H1 (cell line): ENCODE results near the gene SH3PXD2B. TPM values are rescaled to one million over a fixed set of nuclear protein-coding genes. Genes with fewer than 3 reads are reported as not detected.

Source experiments
- CTCF ChIA-PET: fragments of 300-600 bp; sonication (Branson Sonifier 250); formaldehyde crosslinking; loops from one replicate; lab custom pipeline; 2021; ENCODE audit not compliant: partially characterized antibody; lab: Charles Lee
- POLR2A ChIA-PET: fragments of 300-600 bp; sonication (Branson Sonifier 250); formaldehyde crosslinking; loops from one replicate; lab custom pipeline; 2021; ENCODE audit warnings: inconsistent platforms; ENCODE audit not compliant: partially characterized antibody; lab: Charles Lee
- DNase-seq, 2 experiments: peaks; one replicate each; pipeline versions ENCODE4 v3.0.0 to v3.0.0-alpha.2; 2010 to 2022; ENCODE audit warnings: low spot score in 2 of 2, low read depth in 1 of 2, mixed read lengths in 1 of 2
- FAIRE-seq: peaks from 2 replicates; lab custom pipeline; 2011; peaks lifted over from hg19 to GRCh38; lab: Jason Lieb, UNC
- H2AFZ ChIP-seq: 2 replicates; pipeline ENCODE4 v1.8.1; 2012; ENCODE audit warnings: low read length, inconsistent platforms
- H2AK5ac ChIP-seq: 2 replicates; pipeline ENCODE4 v1.6.1; 2013; ENCODE audit warnings: low read depth, low read length
- H2BK120ac ChIP-seq: replicated peaks from 2 replicates; pipeline ENCODE3; 2013; ENCODE audit warnings: low read depth, low read length, inconsistent platforms
- H2BK12ac ChIP-seq: 2 replicates; pipeline ENCODE4 v1.6.1; 2013; ENCODE audit warnings: low read depth, low read length
- H2BK15ac ChIP-seq: 2 replicates; pipeline ENCODE4 v1.6.1; 2013; ENCODE audit warnings: low read length
- H2BK20ac ChIP-seq: 2 replicates; pipeline ENCODE4 v1.6.1; 2013; ENCODE audit warnings: low read length
- H2BK5ac ChIP-seq: 2 replicates; pipeline ENCODE4 v1.6.1; 2013; ENCODE audit warnings: low read depth, low read length
- H3K14ac ChIP-seq: 2 replicates; pipeline ENCODE4 v1.6.1; 2013; ENCODE audit warnings: inconsistent platforms; ENCODE audit not compliant: insufficient read length
- H3K18ac ChIP-seq: 2 replicates; pipeline ENCODE4 v1.6.1; 2013; ENCODE audit warnings: low read length; ENCODE audit errors: extremely low read depth
- H3K23ac ChIP-seq: 2 replicates; pipeline ENCODE4 v1.6.1; 2013; ENCODE audit warnings: inconsistent platforms; ENCODE audit not compliant: insufficient read length
- H3K23me2 ChIP-seq: 2 replicates; pipeline ENCODE4 v1.6.1; 2013; ENCODE audit warnings: low read depth, low read length
- H3K27ac ChIP-seq: 2 replicates; pipeline ENCODE4 v1.6.1; 2011; ENCODE audit warnings: low read depth, low read length, inconsistent platforms
- H3K27me3 ChIP-seq, 4 experiments: replicated peaks in 1 of 4; 1 replicate in 1 of 4; 2 replicates in 3 of 4; pipeline versions ENCODE4 v1.6.1 to v1.8.1; 2011 to 2013; ENCODE audit warnings: low read length in 3 of 4, mild to moderate bottlenecking in 3 of 4, inconsistent platforms in 2 of 4, mixed read lengths in 2 of 4, moderate library complexity in 1 of 4; ENCODE audit not compliant: control insufficient read depth in 3 of 4, insufficient read depth in 3 of 4; ENCODE audit errors: extremely low read depth in 1 of 4
- H3K36me3 ChIP-seq, 4 experiments: 2 replicates each; pipeline versions ENCODE4 v1.6.1 to v1.8.1; 2011 to 2013; ENCODE audit warnings: mild to moderate bottlenecking in 4 of 4, low read length in 3 of 4, moderate library complexity in 2 of 4, control low read depth in 1 of 4, inconsistent platforms in 1 of 4; ENCODE audit not compliant: insufficient read depth in 4 of 4, control insufficient read depth in 2 of 4
- H3K4ac ChIP-seq: replicated peaks from 2 replicates; pipeline ENCODE3; 2013; ENCODE audit warnings: low read length, low read depth, mixed read lengths, inconsistent platforms; ENCODE audit not compliant: insufficient read length
- H3K4me1 ChIP-seq, 4 experiments: replicated peaks in 1 of 4; 1 replicate in 1 of 4; 2 replicates in 3 of 4; pipeline versions ENCODE4 v1.6.1 to v1.8.1; 2011 to 2013; ENCODE audit warnings: low read length in 3 of 4, inconsistent platforms in 2 of 4, mixed read lengths in 1 of 4; ENCODE audit not compliant: insufficient read depth in 4 of 4, control insufficient read depth in 3 of 4
- H3K4me2 ChIP-seq, 2 experiments: 2 replicates each; pipeline versions ENCODE4 v1.6.1 to v1.8.1; 2011 to 2013; ENCODE audit warnings: low read depth in 2 of 2, low read length in 2 of 2, control low read depth in 1 of 2, inconsistent platforms in 1 of 2, mild to moderate bottlenecking in 1 of 2; ENCODE audit not compliant: insufficient read depth in 1 of 2
- H3K4me3 ChIP-seq, 4 experiments: fragments of 200-600, 300-600 bp in 1 of 4; sonication (generic), shearing (Covaris generic), sonication (Bioruptor Twin) in 1 of 4; 2 replicates each; pipeline versions ENCODE4 v1.5.1 to v1.8.1; 2011 to 2016; ENCODE audit warnings: low read length in 4 of 4, low read depth in 3 of 4, control low read depth in 2 of 4, inconsistent platforms in 2 of 4, mild to moderate bottlenecking in 2 of 4, mixed read lengths in 1 of 4, moderate library complexity in 1 of 4; ENCODE audit not compliant: insufficient read depth in 2 of 4; ENCODE audit errors: extremely low read depth in 1 of 4
- H3K56ac ChIP-seq: replicated peaks from 2 replicates; pipeline ENCODE3; 2013; ENCODE audit warnings: low read depth, mild to moderate bottlenecking, mixed read lengths, low read length, inconsistent platforms; ENCODE audit not compliant: insufficient read length
- H3K79me1 ChIP-seq: 2 replicates; pipeline ENCODE4 v1.6.1; 2013; ENCODE audit warnings: low read depth, low read length, control low read depth
- H3K79me2 ChIP-seq, 2 experiments: 2 replicates each; pipeline versions ENCODE4 v1.6.1 to v1.8.1; 2012 to 2013; ENCODE audit warnings: low read length in 2 of 2, mild to moderate bottlenecking in 2 of 2, inconsistent platforms in 1 of 2; ENCODE audit not compliant: insufficient read depth in 2 of 2, control insufficient read depth in 1 of 2
- H3K9ac ChIP-seq, 4 experiments: replicated peaks in 1 of 4; 1 replicate in 1 of 4; 2 replicates in 3 of 4; pipeline versions ENCODE4 v1.6.1 to v1.8.1; 2011 to 2013; ENCODE audit warnings: low read depth in 3 of 4, low read length in 3 of 4, control low read depth in 2 of 4, mild to moderate bottlenecking in 2 of 4, moderate library complexity in 2 of 4, inconsistent platforms in 1 of 4; ENCODE audit errors: extremely low read depth in 1 of 4
- H3K9me3 ChIP-seq, 2 experiments: 2 replicates each; pipeline versions ENCODE4 v1.6.1 to v1.8.1; 2012 to 2013; ENCODE audit warnings: mild to moderate bottlenecking in 2 of 2, moderate library complexity in 2 of 2, control low read depth in 1 of 2, inconsistent platforms in 1 of 2, low read depth in 1 of 2, low read length in 1 of 2, mixed read lengths in 1 of 2; ENCODE audit not compliant: insufficient read depth in 2 of 2
- H4K20me1 ChIP-seq, 2 experiments: replicated peaks in 1 of 2; 2 replicates each; pipeline versions ENCODE3 to v1.8.1; 2011 to 2013; ENCODE audit warnings: inconsistent platforms in 2 of 2, low read length in 2 of 2, mild to moderate bottlenecking in 1 of 2; ENCODE audit not compliant: insufficient read depth in 2 of 2, control insufficient read depth in 1 of 2
- H4K5ac ChIP-seq: 2 replicates; pipeline ENCODE4 v1.6.1; 2013; ENCODE audit warnings: low read length, low read depth, mixed read lengths, inconsistent platforms; ENCODE audit not compliant: insufficient read length
- H4K8ac ChIP-seq: 2 replicates; pipeline ENCODE4 v1.8.0; 2013; ENCODE audit warnings: mild to moderate bottlenecking, moderate library complexity, low read length, inconsistent platforms; ENCODE audit not compliant: insufficient read depth; ENCODE audit errors: extremely low read depth
- H4K91ac ChIP-seq: replicated peaks from 2 replicates; pipeline ENCODE3; 2013; ENCODE audit warnings: low read length, mixed read lengths, inconsistent platforms; ENCODE audit not compliant: insufficient read length
- FOSL1 ChIP-seq: IDR thresholded peaks from 2 replicates; pipeline ENCODE4 v1.6.1; 2011; ENCODE audit warnings: mild to moderate bottlenecking, low read depth, low read length, moderate library complexity; ENCODE audit not compliant: insufficient read depth
- NRF1 ChIP-seq: IDR thresholded peaks from 2 replicates; pipeline ENCODE4 v1.6.1; 2011; ENCODE audit warnings: mild to moderate bottlenecking, low read depth, low read length, improper control_type of control experiment
- POLR2A ChIP-seq, 2 experiments: IDR thresholded peaks; 1 replicate in 1 of 2; 2 replicates in 1 of 2; pipeline ENCODE4 v1.6.1; 2011; ENCODE audit warnings: low read depth in 2 of 2, low read length in 2 of 2, mild to moderate bottlenecking in 2 of 2; ENCODE audit errors: control extremely low read depth in 1 of 2
- RBBP5 ChIP-seq: IDR thresholded peaks from 2 replicates; pipeline ENCODE4 v1.7.1; 2012; ENCODE audit warnings: low read depth, mild to moderate bottlenecking, inconsistent platforms, low read length, moderate library complexity, borderline replicate concordance
- SAP30 ChIP-seq: fragments of 300-600 bp; sonication (generic); IDR thresholded peaks from 2 replicates; pipeline ENCODE4 v1.7.1; 2012; ENCODE audit warnings: low read length, moderate library complexity, mild to moderate bottlenecking, inconsistent platforms; ENCODE audit not compliant: insufficient read depth, insufficient replicate concordance
- SUZ12 ChIP-seq: fragments of 200-600 bp; sonication (generic); IDR thresholded peaks from 2 replicates; pipeline ENCODE4 v1.6.1; 2012; ENCODE audit warnings: mild to moderate bottlenecking, inconsistent platforms, low read length, moderate library complexity, mixed read lengths
- WGBS, 2 experiments: shearing (Covaris generic) in 1 of 2; methylation state at CpG; one replicate each; pipeline versions ENCODE4 v1.1.6 to v1.1.7; 2013 to 2015; ENCODE audit warnings: low lambda C conversion rate in 2 of 2, mixed read lengths in 2 of 2, inconsistent platforms in 1 of 2, low coverage in 1 of 2, missing lambda C conversion rate in 1 of 2; ENCODE audit not compliant: insufficient replicate concordance in 2 of 2, insufficient coverage in 1 of 2, insufficient read length in 1 of 2; ENCODE audit errors: extremely low coverage in 1 of 2, missing lambda C conversion rate in 1 of 2; 5-methylcytosine and 5-hydroxymethylcytosine counted together
- polyA plus RNA-seq, 7 experiments: library from polyadenylated mRNA; depleted of rRNA in 3 of 7; stranded (reverse) in 5 of 7; unstranded in 2 of 7; fragments of >200 nt in 5 of 7; fragments of 200-250 nt in 2 of 7; gene quantifications; 1 replicate in 5 of 7; 2 replicates in 1 of 7; 4 replicates in 1 of 7; pipeline versions ENCODE4 v1.2.1 to v1.2.3, GENCODE V29; 2011 to 2013; ENCODE audit warnings: missing spikeins in 2 of 7, mixed read lengths in 2 of 7
- total RNA-seq: library from RNA; stranded (reverse); fragmentation: NEBNext Ultra II Directional; extraction: Animal tissue kit (Norgen Biotek cat#: 25700); gene quantifications from 2 replicates; pipeline ENCODE4 v1.2.1, GENCODE V29; 2021

Gene SH3PXD2B
- total and polyA plus RNA-seq, 2 of the 8 experiments (the other 6 are each of a cell fraction or from before 2014, with no cell fraction given), result 32.9 to 72.9 TPM

DNA sequence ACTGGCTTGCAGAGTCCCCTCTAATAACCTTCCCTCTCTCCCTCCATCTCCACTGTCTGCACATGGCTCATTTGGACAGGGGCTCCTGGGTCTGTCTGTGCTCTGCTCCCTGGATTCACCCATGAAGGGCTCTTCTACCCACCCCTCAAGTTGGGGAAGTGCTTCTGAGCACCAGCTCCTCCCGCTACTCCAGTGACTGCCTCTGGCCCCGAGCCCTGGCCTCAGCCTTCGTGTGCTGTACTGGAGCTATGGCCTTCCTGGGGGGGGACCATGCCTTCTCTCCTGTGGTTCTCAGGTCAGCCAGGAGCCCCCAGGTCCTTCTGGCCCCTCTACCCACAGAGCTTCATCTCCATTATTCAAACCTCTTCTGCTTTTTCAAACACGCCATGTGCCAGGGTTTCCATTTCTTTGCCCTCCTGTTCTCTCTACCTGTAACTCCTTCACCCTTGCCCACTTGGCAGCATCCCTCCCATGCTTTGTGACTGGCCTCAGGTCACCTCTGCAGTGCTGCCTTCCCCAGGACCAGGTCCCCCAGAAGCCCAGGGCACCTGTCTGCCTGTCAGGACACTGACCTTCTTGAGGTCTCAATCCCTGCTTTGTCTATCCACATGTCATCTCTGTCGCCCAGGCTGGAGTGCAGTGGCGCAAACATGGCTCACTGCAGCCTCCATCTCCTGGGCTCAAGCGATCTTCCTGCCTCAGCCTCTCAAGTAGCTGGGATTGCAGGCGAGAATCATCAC, 9.5 kb downstream of the SH3PXD2B start:
- Histone ChIP-seq H3K79me2 (peaks cover 11 to 99% of the 10 kb centered on the region in 2 experiments), H2BK20ac (no peak overlapping the region), H3K4me3 (no peak overlapping the region), H3K36me3 (no peaks in the 10 kb centered on the region; a peak in 1 of 8 replicates), H2BK12ac (no peak overlapping the region), H2AFZ (no peak overlapping the region), H3K4me1 (peaks cover 3 to 11% (median 7%) of the 10 kb centered on the region in 4 experiments), H3K18ac (no peak overlapping the region), H2BK120ac (no peak overlapping the region), H3K27me3 (no peaks in the 10 kb centered on the region), H3K56ac (no peak overlapping the region), H3K9me3 (no peaks in the 10 kb centered on the region), H4K8ac (no peak overlapping the region), H3K79me1 (peaks cover 34% of the 10 kb centered on the region), H4K5ac (no peak overlapping the region), H3K9ac (no peak overlapping the region), H2AK5ac (no peak overlapping the region), H2BK15ac (no peak overlapping the region), H3K23ac (no peak overlapping the region), H2BK5ac (no peak overlapping the region), H4K20me1 (peaks cover 43 to 66% of the 10 kb centered on the region in 2 experiments), H3K4ac (no peak overlapping the region), H3K23me2 (peaks cover 1% of the 10 kb centered on the region; the same call in 1 of the 2 replicates), H3K27ac (no peak overlapping the region), H3K14ac (no peak overlapping the region), H4K91ac (no peak overlapping the region), H3K4me2 (no peak overlapping the region)
- no peak for FAIRE-seq
- TF ChIP-seq RBBP5 (no peak), NRF1 (no peak), SUZ12 (no peak), SAP30 (no peak), POLR2A (IDR thresholded peaks at IDR 0.05; ENCODE audit: control extremely low read depth in 1 of 2, low read depth in 2 of 2, low read length in 2 of 2) (no peak), FOSL1 (no peak)
- DNase-seq, result no peak
- WGBS, 2 experiments, result 84% methylated on average over 8 of the region's 8 CpGs; no CpG with 5 or more reads in 1 of the 2 experiments
- CTCF ChIA-PET, result interaction anchor here (0.6 to 3.4 kb wide), 6 partner anchors 7 to 617 kb away, joined by 3 to 19 read pairs (median 3); no protein-coding TSS in a partner anchor
- POLR2A ChIA-PET, result no interaction called here
